22Rv1 (cell line): ENCODE data around the gene ARAP1.

Source experiments
- CTCF ChIP-seq: fragments of 450-650 bp; IDR thresholded peaks from 2 replicates; pipeline ENCODE4 v1.5.1; 2017; ENCODE audit warnings: mild to moderate bottlenecking
- ZFX ChIP-seq: fragments of 450-650 bp; IDR thresholded peaks from 2 replicates; pipeline ENCODE4 v1.6.1; 2017; ENCODE audit warnings: antibody characterized with exemption, borderline replicate concordance

- no peak for TF ChIP-seq CTCF
- TF ChIP-seq ZFX, result no peak
Observed at GRCh38 chr11:72652873-72653630, 99.2 kb downstream of the ARAP1 start.
